ENCODE measurements around the gene ARHGAP1. TPM values are rescaled to one million over a fixed set of nuclear protein-coding genes. Genes with fewer than 3 reads are reported as not detected.

Gene ARHGAP1
- polyA plus RNA-seq, 4 donors = 50.7 to 68.0 (median 59.6) TPM

- DNase-seq (ENCODE audit: low read depth in 4 of 4, low spot score in 3 of 4) = no peak
Observed at GRCh38 chr11:46695345-46696211, 4.8 kb downstream of the ARHGAP1 start.

GRCh38 chr11:46694607-46695006 lies 5.8 kb downstream of the ARHGAP1 start:
- DNase-seq (ENCODE audit: low read depth in 4 of 4, low spot score in 3 of 4) = no peak

- DNase-seq (ENCODE audit: low read depth in 4 of 4, low spot score in 3 of 4) = no peak
Observed at GRCh38 chr11:46694072-46694471, 6.3 kb downstream of the ARHGAP1 start.

- no peak for DNase-seq (ENCODE audit: low read depth in 4 of 4, low spot score in 3 of 4)
Observed at GRCh38 chr11:46693597-46694012, 6.8 kb downstream of the ARHGAP1 start.

- DNase-seq (ENCODE audit: low read depth in 4 of 4, low spot score in 3 of 4) = no peak
Observed at GRCh38 chr11:46692450-46692849, 8.0 kb downstream of the ARHGAP1 start.

GRCh38 chr11:46690702-46691101 lies 9.7 kb downstream of the ARHGAP1 start:
- no peak for DNase-seq (ENCODE audit: low read depth in 4 of 4, low spot score in 3 of 4)

- DNase-seq (ENCODE audit: low read depth in 4 of 4, low spot score in 3 of 4) = no peak
Observed at GRCh38 chr11:46686886-46687795, 13.3 kb downstream of the ARHGAP1 start.

GRCh38 chr11:46684367-46684766 lies 16.1 kb downstream of the ARHGAP1 start:
- DNase-seq (ENCODE audit: low read depth in 4 of 4, low spot score in 3 of 4) = no peak

GRCh38 chr11:46682773-46683752 lies 17.4 kb downstream of the ARHGAP1 start:
- no peak for DNase-seq (ENCODE audit: low read depth in 4 of 4, low spot score in 3 of 4)

GRCh38 chr11:46681814-46682213 lies 18.6 kb downstream of the ARHGAP1 start:
- DNase-seq (ENCODE audit: low read depth in 4 of 4, low spot score in 3 of 4) = no peak

- no peak for DNase-seq (ENCODE audit: low read depth in 4 of 4, low spot score in 3 of 4)
Observed at GRCh38 chr11:46680815-46681214, 19.6 kb downstream of the ARHGAP1 start.

GRCh38 chr11:46680164-46680760 lies 20.2 kb downstream of the ARHGAP1 start:
- DNase-seq (ENCODE audit: low read depth in 4 of 4, low spot score in 3 of 4) = no peak

- DNase-seq (ENCODE audit: low read depth in 4 of 4, low spot score in 3 of 4) = no peak
Observed at GRCh38 chr11:46679241-46680163, 20.9 kb downstream of the ARHGAP1 start.

GRCh38 chr11:46678741-46679130 lies 21.7 kb downstream of the ARHGAP1 start:
- no peak for DNase-seq (ENCODE audit: low read depth in 4 of 4, low spot score in 3 of 4)

GRCh38 chr11:46677991-46678740 lies 22.3 kb downstream of the ARHGAP1 start:
- no peak for DNase-seq (ENCODE audit: low read depth in 4 of 4, low spot score in 3 of 4)

- no peak for DNase-seq (ENCODE audit: low read depth in 4 of 4, low spot score in 3 of 4)
Observed at GRCh38 chr11:46677169-46677568, 23.2 kb downstream of the ARHGAP1 start.

- DNase-seq (ENCODE audit: low read depth in 4 of 4, low spot score in 3 of 4) = no peak
Observed at GRCh38 chr11:46676436-46677158, 23.8 kb downstream of the ARHGAP1 start.
